GM12878 (cell line): ENCODE measurements around the gene SAPCD2. TPM values are rescaled to one million over a fixed set of nuclear protein-coding genes. Genes with fewer than 3 reads are reported as not detected.

Experiments used
- ATAC-seq: fragments of 200-7000 bp; cut with Tn5 transposase; 3 replicates; pipeline ENCODE4 v1.9.1; 2020; ENCODE audit warnings: mild to moderate bottlenecking, moderate library complexity
- BruUV-seq: library from RNA; stranded (reverse); fragments of 400-500 nt; replicated peaks from 2 replicates; lab custom pipeline; 2021; lab: Mats Ljungman, UMichigan
- CTCF ChIA-PET: fragments of 300-600 bp; sonication (Branson Sonifier 250); formaldehyde crosslinking; extraction: SDS; loops from one replicate; lab custom pipeline; 2021; ENCODE audit warnings: inconsistent platforms; lab: Yijun Ruan, JAX
- POLR2A ChIA-PET: fragments of 350-600 bp; formaldehyde crosslinking; extraction: SDS; loops from one replicate; lab custom pipeline; 2021; ENCODE audit warnings: inconsistent platforms; lab: Charles Lee
- RAD21 ChIA-PET: fragments of 300-600 bp; sonication (Branson Sonifier 250); formaldehyde crosslinking; loops from one replicate; lab custom pipeline; 2023; ENCODE audit warnings: antibody characterized with exemption; ENCODE audit not compliant: unreplicated experiment; lab: Charles Lee
- SMC1A ChIA-PET: fragments of 300-600 bp; sonication (Branson Sonifier 250); formaldehyde crosslinking; loops from one replicate; lab custom pipeline; 2023; ENCODE audit not compliant: unreplicated experiment, uncharacterized antibody; lab: Charles Lee
- DNase-seq: peaks from one replicate; pipeline ENCODE4 v3.0.0-alpha.2; 2011; ENCODE audit warnings: low read depth, low spot score
- FAIRE-seq: peaks from 3 replicates; lab custom pipeline; 2011; peaks lifted over from hg19 to GRCh38; lab: Jason Lieb, UNC
- H2AFZ ChIP-seq: 2 replicates; pipeline ENCODE4 v1.6.0; 2011; ENCODE audit warnings: low read depth, low read length, control low read depth; ENCODE audit not compliant: control insufficient read depth
- H3K27ac ChIP-seq: 2 replicates; pipeline ENCODE4 v1.5.1; 2011; ENCODE audit warnings: control low read depth; ENCODE audit not compliant: control insufficient read depth, insufficient read depth
- H3K27me3 ChIP-seq, 2 experiments: replicated peaks in 1 of 2; 2 replicates each; pipeline versions ENCODE4 v1.6.0 to v1.6.1; 2011; ENCODE audit warnings: low read length in 1 of 2; ENCODE audit not compliant: control insufficient read depth in 2 of 2, insufficient read depth in 2 of 2
- H3K36me3 ChIP-seq, 2 experiments: 2 replicates each; pipeline ENCODE4 v1.5.1; 2011; ENCODE audit warnings: low read length in 1 of 2; ENCODE audit not compliant: control insufficient read depth in 2 of 2, insufficient read depth in 2 of 2
- H3K4me1 ChIP-seq: 2 replicates; pipeline ENCODE4 v1.6.1; 2011; ENCODE audit warnings: mild to moderate bottlenecking, low read length, moderate library complexity, mixed read lengths; ENCODE audit not compliant: control insufficient read depth, insufficient read depth
- H3K4me2 ChIP-seq: 2 replicates; pipeline ENCODE4 v1.6.0; 2011; ENCODE audit warnings: control low read depth; ENCODE audit not compliant: control insufficient read depth, insufficient read depth
- H3K4me3 ChIP-seq: fragments of 200-600 bp; sonication (generic); 2 replicates; pipeline ENCODE4 v1.5.1; 2016
- H3K79me2 ChIP-seq: 2 replicates; pipeline ENCODE4 v1.6.0; 2011; ENCODE audit warnings: low read length; ENCODE audit not compliant: control insufficient read depth, insufficient read depth
- H3K9ac ChIP-seq: 2 replicates; pipeline ENCODE4 v1.8.0; 2011; ENCODE audit warnings: low read length, control low read depth, mixed read lengths; ENCODE audit not compliant: control insufficient read depth, insufficient read depth
- H3K9me3 ChIP-seq: replicated peaks from 3 replicates; pipeline ENCODE4 v1.5.1; 2011; ENCODE audit warnings: mild to moderate bottlenecking, low read length; ENCODE audit not compliant: control insufficient read depth, insufficient read depth
- H4K20me1 ChIP-seq: 2 replicates; pipeline ENCODE4 v1.6.0; 2011; ENCODE audit not compliant: control insufficient read depth, insufficient read depth
- BACH1 ChIP-seq: fragments of 450-650 bp; IDR thresholded peaks from 2 replicates; pipeline ENCODE4 v1.6.1; 2017; ENCODE audit warnings: mild to moderate bottlenecking, borderline replicate concordance
- CTCF ChIP-seq, 3 experiments: IDR thresholded peaks in 2 of 3; conservative IDR thresholded peaks in 1 of 3; 2 replicates each; pipeline ENCODE4 v1.5.1; 2011; ENCODE audit warnings: low read depth in 3 of 3, low read length in 3 of 3, mild to moderate bottlenecking in 3 of 3, control low read depth in 2 of 3, moderate library complexity in 2 of 3, inconsistent platforms in 1 of 3, mixed read lengths in 1 of 3; ENCODE audit not compliant: control insufficient read depth in 2 of 3, insufficient read depth in 1 of 3; ENCODE audit errors: extremely low read depth in 1 of 3
- IKZF1 ChIP-seq: fragments of 450-650 bp; conservative IDR thresholded peaks from 2 replicates; pipeline ENCODE4 v1.6.1; 2017; ENCODE audit warnings: antibody characterized with exemption, mild to moderate bottlenecking
- MTA3 ChIP-seq: IDR thresholded peaks from 2 replicates; pipeline ENCODE4 v1.6.1; 2012; ENCODE audit warnings: low read length, inconsistent platforms, borderline replicate concordance
- POU2F2 ChIP-seq: IDR thresholded peaks from 3 replicates; pipeline ENCODE4 v1.6.1; 2011; ENCODE audit warnings: low read depth, mild to moderate bottlenecking, low read length, borderline replicate concordance
- RFX5 ChIP-seq: IDR thresholded peaks from 2 replicates; pipeline ENCODE4 v1.6.1; 2011; ENCODE audit warnings: low read depth, low read length, improper control_type of control experiment
- SIX5 ChIP-seq: IDR thresholded peaks from 2 replicates; pipeline ENCODE4 v1.6.1; 2011; ENCODE audit warnings: mild to moderate bottlenecking, low read depth, low read length, moderate library complexity; ENCODE audit not compliant: severe bottlenecking
- ZBTB4 ChIP-seq: fragments of 450-650 bp; formaldehyde crosslinking; IDR thresholded peaks from 2 replicates; pipeline ENCODE4 v1.4.0; 2022; ENCODE audit warnings: mild to moderate bottlenecking, moderate library complexity
- ZNF384 ChIP-seq: IDR thresholded peaks from 2 replicates; pipeline ENCODE4 v1.6.1; 2012; ENCODE audit warnings: low read depth, mild to moderate bottlenecking, low read length, improper control_type of control experiment, borderline replicate concordance
- WGBS: methylation state at CpG from one replicate; pipeline ENCODE4 v1.1.6; 2016; ENCODE audit warnings: low lambda C conversion rate; ENCODE audit not compliant: insufficient replicate concordance, insufficient coverage; ENCODE audit errors: missing lambda C conversion rate; 5-methylcytosine and 5-hydroxymethylcytosine counted together
- in situ Hi-C: fragments of 300-500 bp; cut with MboI; formaldehyde crosslinking; loops from 9 replicates; pipeline ENCODE4 v1.14.3; 2018; ENCODE audit warnings: mixed read lengths
- intact Hi-C: fragments of 100-400 bp; cut with micrococcal nuclease; formaldehyde crosslinking; loops from one replicate; pipeline ENCODE4 v1.14.2; 2022; ENCODE audit not compliant: unreplicated experiment
- polyA plus RNA-seq, 11 experiments: library from polyadenylated mRNA; depleted of rRNA in 4 of 11; unstranded in 6 of 11; stranded (reverse) in 5 of 11; fragments of >200 nt; fragmentation: Nextera tagmentation in 4 of 11; fragmentation: Illumina TruSeq in 1 of 11; extraction: Ambion mirVana in 4 of 11; extraction: Trizol in 1 of 11; gene quantifications; 1 replicate in 1 of 11; 2 replicates in 10 of 11; pipeline versions ENCODE4 v1.2.1 to v1.2.3, GENCODE V29; 2011 to 2016; ENCODE audit warnings: inconsistent platforms in 2 of 11, missing spikeins in 2 of 11, low read depth in 1 of 11
- total RNA-seq, 4 experiments: library from RNA; depleted of rRNA in 3 of 4; stranded (reverse); fragments of >200 nt in 3 of 4; fragmentation: Illumina TruSeq in 1 of 4; extraction: Trizol in 1 of 4; gene quantifications; 2 replicates each; pipeline versions ENCODE4 v1.2.1 to v1.2.3, GENCODE V29; 2013 to 2021
- TF ChIP-seq, protein P1 (sequence below): fragments of 150-350 bp; IDR thresholded peaks from 2 replicates; pipeline ENCODE4 v1.6.1; 2014; ENCODE audit warnings: mild to moderate bottlenecking, low read depth, low read length

SAPCD2 gene
- total and polyA plus RNA-seq, 10 of the 15 experiments (the other 5 are each of a cell fraction or from before 2014, with no cell fraction given), result 1.6 to 35.2 (median 7.2) TPM

GRCh38 chr9:137029058-137029936, 41.1 kb downstream of the SAPCD2 start (continued):
- no peak for TF ChIP-seq ZBTB4

- peak overlapping the region; percentile 34; the same call in 1 of the 2 replicates for H2AFZ ChIP-seq
- H3K79me2 ChIP-seq, result no peaks in the 10 kb centered on the region
- under 1% methylated on average over 74 of the region's 98 CpGs for WGBS
- TF ChIP-seq CTCF (IDR thresholded peaks at IDR 0.05 in 2 of 3, conservative IDR thresholded peaks at IDR 0.05 in 1 of 3; ENCODE audit: control insufficient read depth in 2 of 3, extremely low read depth in 1 of 3, insufficient read depth in 1 of 3, low read depth in 3 of 3, low read length in 3 of 3) (peak; percentile 34 to 72 (median 59); a peak in 5 of 6 replicates), SIX5 (no peak), POU2F2 (no peak), ZNF384 (no peak), IKZF1 (no peak; the same call in 1 of the 2 replicates), RFX5 (no peak), BACH1 (no peak), MTA3 (no peak)
- TF ChIP-seq, protein P1, sequence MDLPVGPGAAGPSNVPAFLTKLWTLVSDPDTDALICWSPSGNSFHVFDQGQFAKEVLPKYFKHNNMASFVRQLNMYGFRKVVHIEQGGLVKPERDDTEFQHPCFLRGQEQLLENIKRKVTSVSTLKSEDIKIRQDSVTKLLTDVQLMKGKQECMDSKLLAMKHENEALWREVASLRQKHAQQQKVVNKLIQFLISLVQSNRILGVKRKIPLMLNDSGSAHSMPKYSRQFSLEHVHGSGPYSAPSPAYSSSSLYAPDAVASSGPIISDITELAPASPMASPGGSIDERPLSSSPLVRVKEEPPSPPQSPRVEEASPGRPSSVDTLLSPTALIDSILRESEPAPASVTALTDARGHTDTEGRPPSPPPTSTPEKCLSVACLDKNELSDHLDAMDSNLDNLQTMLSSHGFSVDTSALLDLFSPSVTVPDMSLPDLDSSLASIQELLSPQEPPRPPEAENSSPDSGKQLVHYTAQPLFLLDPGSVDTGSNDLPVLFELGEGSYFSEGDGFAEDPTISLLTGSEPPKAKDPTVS, result no peak
Measured at GRCh38 chr9:137028263-137029057, 41.9 kb downstream of the SAPCD2 start.

More at GRCh38 chr9:137028263-137029057, 41.9 kb downstream of the SAPCD2 start:
- Histone ChIP-seq H3K36me3 (no peaks in the 10 kb centered on the region), H4K20me1 (no peaks in the 10 kb centered on the region), H3K4me3 (peak overlapping the region; percentile 68), H3K4me1 (peaks cover 40% of the 10 kb centered on the region), H3K27ac (no peak overlapping the region), H3K9me3 (no peaks in the 10 kb centered on the region), H3K4me2 (peak overlapping the region; percentile 77), H3K9ac (no peak overlapping the region), H3K27me3 (peaks cover 0 to 2% of the 10 kb centered on the region in 2 experiments; a peak in 2 of 4 replicates)
- FAIRE-seq (no peak), DNase-seq (no peak), ATAC-seq (peak; percentile 51)
- in situ Hi-C loops, result no loop called here
- intact Hi-C loops, result no loop called here
- ChIA-PET CTCF (interaction anchor here (0.7 to 4.7 kb wide), 42 partner anchors 10 to 263 kb away, joined by 3 to 65 read pairs (median 5); partner anchors contain the start of genes AJM1, C8G, CLIC3 and MAN1B1), RAD21 (interaction anchor here (1.2 to 2.1 kb wide), 8 partner anchors 18 to 262 kb away, joined by 3 to 23 read pairs (median 4); partner anchors contain the start of gene AJM1), SMC1A (interaction anchor here (1.3 to 2.1 kb wide), 3 partner anchors 40 to 80 kb away, joined by 4 to 14 read pairs (median 6); no protein-coding TSS in a partner anchor), POLR2A (interaction anchor here (0.5 to 1.0 kb wide), 2 partner anchors 36 to 142 kb away, joined by 4 read pairs; partner anchors contain the start of genes PAXX and TRAF2)
- no TSS peak for BruUV-seq
